Measurements from ENCODE around the gene TM4SF4.

The TM4SF4 gene

DNA sequence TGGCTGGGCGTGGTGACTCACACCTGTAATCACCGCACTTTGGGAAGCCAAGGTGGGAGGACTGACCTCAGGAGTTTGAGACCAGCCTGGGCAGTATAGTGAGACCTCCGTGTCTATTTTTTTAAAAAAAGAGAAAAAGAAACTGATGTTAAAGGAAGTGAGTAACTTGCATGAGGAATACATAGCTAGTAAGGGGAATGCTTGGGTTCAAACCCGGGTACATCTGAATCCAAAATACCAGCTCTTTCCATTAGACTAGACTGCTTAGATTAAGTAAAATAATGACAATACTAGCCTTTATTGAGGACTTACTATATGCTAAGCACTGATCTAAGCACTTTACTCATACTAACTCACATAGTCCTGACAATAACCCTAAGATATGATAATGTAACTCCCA, 22.4 kb downstream of the TM4SF4 start:
- H3K4me1 ChIP-seq (ENCODE audit: control insufficient read depth, insufficient read depth, low read length, poor library complexity, severe bottlenecking), result peaks cover 6% of the 10 kb centered on the region
- H3K9me3 ChIP-seq (ENCODE audit: control insufficient read depth, low read length), result no peaks in the 10 kb centered on the region
- H3K4me3 ChIP-seq (ENCODE audit: extremely low read depth, insufficient read depth, low read length, poor library complexity, severe bottlenecking), result no peak overlapping the region
- no peaks in the 10 kb centered on the region for H3K36me3 ChIP-seq (ENCODE audit: control insufficient read depth, insufficient read depth, low read length)
- no peak overlapping the region for H3K27ac ChIP-seq (ENCODE audit: low read depth, low read length, severe bottlenecking)
- WGBS, 2 experiments (ENCODE audit: insufficient coverage in 2 of 2), result 100% methylated on average over 1 to 2 of the region's 4 CpGs

DNA sequence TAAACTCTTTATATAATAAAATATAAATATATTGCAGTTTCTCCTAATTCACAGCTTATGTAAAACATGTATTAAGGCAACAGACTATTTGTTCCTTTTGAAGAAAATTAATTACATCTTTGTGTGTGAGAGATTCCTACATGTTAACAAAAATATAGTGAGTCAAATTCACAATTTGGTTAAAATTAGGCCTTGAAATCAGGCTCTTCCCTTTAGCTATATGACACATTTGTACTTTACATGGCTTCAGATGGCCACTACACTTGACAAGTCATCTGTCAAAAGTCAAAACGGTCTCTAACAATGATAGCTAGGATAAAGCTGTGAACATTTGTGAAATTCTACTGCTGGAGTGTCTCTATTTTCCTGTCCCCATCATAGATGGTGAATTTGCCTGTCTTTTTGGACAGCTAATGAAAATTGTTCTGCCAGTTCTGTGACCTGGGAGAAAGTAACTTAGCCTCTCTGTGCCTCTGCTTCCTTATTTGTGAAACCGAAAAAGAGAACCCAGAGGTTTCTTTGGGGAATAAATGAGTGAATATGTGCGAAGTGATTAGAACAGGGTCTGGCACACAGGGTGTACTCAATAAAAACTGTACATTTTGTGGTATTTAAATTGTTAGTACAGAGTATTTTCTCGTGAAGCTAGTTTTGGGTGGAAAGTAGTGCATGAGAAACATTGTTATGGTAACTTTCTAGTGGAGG, 23.6 kb downstream of the TM4SF4 start:
- no peaks in the 10 kb centered on the region for H3K9me3 ChIP-seq (ENCODE audit: control insufficient read depth, low read length)
- peaks cover 6% of the 10 kb centered on the region for H3K4me1 ChIP-seq (ENCODE audit: control insufficient read depth, insufficient read depth, low read length, poor library complexity, severe bottlenecking)
- no peak overlapping the region for H3K4me3 ChIP-seq (ENCODE audit: extremely low read depth, insufficient read depth, low read length, poor library complexity, severe bottlenecking)
- no peak overlapping the region for H3K27ac ChIP-seq (ENCODE audit: low read depth, low read length, severe bottlenecking)
- no peaks in the 10 kb centered on the region for H3K36me3 ChIP-seq (ENCODE audit: control insufficient read depth, insufficient read depth, low read length)
- WGBS, 2 experiments (ENCODE audit: insufficient coverage in 2 of 2), result 60 to 67% methylated on average over 3 of the region's 4 CpGs

DNA sequence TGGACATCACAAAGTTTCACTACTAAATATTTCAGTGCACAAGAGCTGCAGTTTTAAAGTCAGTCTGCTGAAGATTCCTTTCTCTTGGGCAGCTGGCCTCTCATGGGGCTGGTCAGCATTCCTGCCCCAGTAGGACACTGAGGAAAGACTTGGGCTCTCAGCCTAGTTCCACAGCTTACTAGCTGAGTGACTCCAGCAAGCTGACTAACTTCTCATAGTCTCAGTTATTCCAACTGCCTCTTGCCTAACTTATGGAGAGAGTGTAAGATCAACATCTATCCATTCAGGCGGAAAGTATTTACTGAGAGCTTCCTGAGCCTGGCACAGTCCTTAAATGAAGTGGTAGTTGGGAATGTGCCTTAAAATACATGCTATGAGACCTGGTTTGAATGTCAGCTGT, 27.0 kb downstream of the TM4SF4 start:
- Histone ChIP-seq H3K36me3 (ENCODE audit: control insufficient read depth, insufficient read depth, low read length) (no peaks in the 10 kb centered on the region), H3K4me3 (ENCODE audit: extremely low read depth, insufficient read depth, low read length, poor library complexity, severe bottlenecking) (no peak overlapping the region), H3K4me1 (ENCODE audit: control insufficient read depth, insufficient read depth, low read length, poor library complexity, severe bottlenecking) (peaks cover 2% of the 10 kb centered on the region), H3K27ac (ENCODE audit: low read depth, low read length, severe bottlenecking) (peak overlapping the region; percentile 43), H3K9me3 (ENCODE audit: control insufficient read depth, low read length) (no peaks in the 10 kb centered on the region)
- 86 to 100% methylated on average over 1 of the region's 1 CpG for WGBS, 2 experiments (ENCODE audit: insufficient coverage in 2 of 2)

DNA sequence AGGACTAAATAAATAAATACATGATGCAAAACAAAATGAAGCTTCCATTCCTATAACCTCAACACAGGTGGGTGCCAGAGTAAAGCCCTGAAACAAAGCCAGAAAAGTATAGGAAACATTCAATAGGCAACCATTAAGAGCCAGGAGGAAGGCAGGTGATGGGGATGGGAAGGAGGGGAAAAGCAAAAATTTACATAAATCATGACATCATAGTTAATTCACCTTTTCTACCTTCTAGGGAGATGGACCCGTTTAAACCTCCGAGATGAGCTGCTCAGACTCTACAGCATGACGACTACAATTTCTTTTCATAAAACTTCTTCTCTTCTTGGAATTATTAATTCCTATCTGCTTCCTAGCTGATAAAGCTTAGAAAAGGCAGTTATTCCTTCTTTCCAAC, 27.9 kb downstream of the TM4SF4 start:
- 90 to 100% methylated on average over 3 of the region's 3 CpGs for WGBS, 2 experiments (ENCODE audit: insufficient coverage in 2 of 2)
- Histone ChIP-seq H3K4me3 (ENCODE audit: extremely low read depth, insufficient read depth, low read length, poor library complexity, severe bottlenecking) (no peak overlapping the region), H3K4me1 (ENCODE audit: control insufficient read depth, insufficient read depth, low read length, poor library complexity, severe bottlenecking) (peaks cover 2% of the 10 kb centered on the region), H3K9me3 (ENCODE audit: control insufficient read depth, low read length) (no peaks in the 10 kb centered on the region), H3K27ac (ENCODE audit: low read depth, low read length, severe bottlenecking) (no peak overlapping the region), H3K36me3 (ENCODE audit: control insufficient read depth, insufficient read depth, low read length) (no peaks in the 10 kb centered on the region)

DNA sequence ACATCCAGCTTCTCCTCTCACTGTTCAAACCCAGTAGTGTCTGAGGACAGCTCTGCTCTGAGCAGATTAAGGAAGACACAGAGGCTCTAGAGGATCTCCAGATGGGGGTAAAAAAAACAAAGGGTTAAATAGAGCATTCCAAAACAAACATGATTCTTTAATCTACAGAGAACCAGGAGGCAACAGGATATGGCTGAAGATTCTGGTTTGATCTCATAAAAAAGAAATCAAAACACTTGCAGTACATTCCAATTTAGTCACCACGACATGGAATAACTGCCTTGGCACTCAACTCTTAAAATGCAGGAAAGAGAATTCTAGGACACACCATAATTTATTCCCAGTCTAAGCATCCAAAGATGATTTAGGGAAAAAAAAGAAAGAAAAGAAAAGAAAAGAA, 32.0 kb downstream of the TM4SF4 start:
- H3K4me3 ChIP-seq (ENCODE audit: extremely low read depth, insufficient read depth, low read length, poor library complexity, severe bottlenecking), result no peak overlapping the region
- peaks cover 7% of the 10 kb centered on the region for H3K4me1 ChIP-seq (ENCODE audit: control insufficient read depth, insufficient read depth, low read length, poor library complexity, severe bottlenecking)
- H3K36me3 ChIP-seq (ENCODE audit: control insufficient read depth, insufficient read depth, low read length), result no peaks in the 10 kb centered on the region
- WGBS, 2 experiments (ENCODE audit: insufficient coverage in 2 of 2), result no CpG with 5 or more reads among the region's 1 CpG
- H3K9me3 ChIP-seq (ENCODE audit: control insufficient read depth, low read length), result no peaks in the 10 kb centered on the region
- no peak overlapping the region for H3K27ac ChIP-seq (ENCODE audit: low read depth, low read length, severe bottlenecking)

DNA sequence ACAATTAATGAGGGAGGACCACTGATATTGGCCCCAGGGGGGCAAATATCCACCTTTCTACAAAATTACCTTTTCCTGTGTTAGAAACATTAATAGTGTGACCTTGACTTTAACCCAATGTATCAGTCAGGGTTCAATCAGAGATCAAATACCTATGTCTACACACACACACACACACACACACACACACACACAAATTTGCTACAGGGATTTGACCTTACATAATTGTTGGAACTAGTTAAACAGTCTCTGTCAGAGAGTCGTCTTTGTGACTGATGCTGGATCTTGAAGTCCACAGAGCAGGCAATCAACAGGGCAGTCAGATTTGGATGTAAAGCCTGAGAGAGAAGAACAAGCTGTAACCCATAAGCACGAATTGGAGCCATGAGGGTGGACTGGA, 32.5 kb downstream of the TM4SF4 start:
- WGBS, 2 experiments (ENCODE audit: insufficient coverage in 2 of 2), result 88 to 96% methylated on average over 2 of the region's 2 CpGs
- H3K27ac ChIP-seq (ENCODE audit: low read depth, low read length, severe bottlenecking), result no peak overlapping the region

DNA sequence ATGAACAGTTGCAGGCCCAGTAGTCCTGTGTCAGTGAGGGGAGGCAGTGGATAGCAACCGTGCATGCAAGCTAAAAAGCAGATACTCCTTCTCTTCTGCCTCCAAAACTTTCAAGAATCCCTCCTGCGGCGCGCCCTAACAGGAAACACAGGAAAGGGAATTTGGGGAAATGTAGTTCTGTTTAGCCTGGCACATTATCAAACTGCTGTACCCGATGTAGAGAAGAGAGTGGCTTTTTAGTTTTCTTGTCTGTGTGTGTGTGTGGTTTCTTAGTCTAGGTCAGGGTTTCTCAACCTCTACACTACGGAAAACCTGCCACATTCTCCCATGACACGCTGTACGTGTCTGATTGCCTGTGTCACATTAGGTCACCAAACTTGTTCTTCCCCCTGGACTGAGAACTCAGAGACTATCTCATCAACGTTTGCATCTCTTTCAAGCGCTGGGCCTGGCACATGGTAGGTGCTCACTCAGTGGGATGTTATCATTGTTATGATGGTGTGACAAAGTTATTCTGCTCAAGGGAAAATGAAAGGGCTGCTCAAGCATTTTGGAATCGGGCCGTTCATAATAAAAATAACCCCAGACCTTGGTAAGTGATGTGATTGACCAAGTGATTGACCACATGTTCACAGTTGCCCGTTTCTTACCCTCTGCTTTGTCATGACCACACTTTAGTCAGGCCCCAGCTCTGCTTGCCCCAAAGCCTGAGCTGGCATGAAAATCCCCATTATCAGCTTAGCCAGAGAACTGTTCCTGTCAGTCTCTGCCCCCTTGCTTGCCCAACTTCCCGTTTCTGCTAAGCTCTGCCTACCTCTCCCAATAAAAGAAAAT, 33.2 kb downstream of the TM4SF4 start:
- 82 to 89% methylated on average over 5 to 7 of the region's 14 CpGs for WGBS, 2 experiments (ENCODE audit: insufficient coverage in 2 of 2)
- Histone ChIP-seq H3K27ac (ENCODE audit: low read depth, low read length, severe bottlenecking) (no peak overlapping the region), H3K4me3 (ENCODE audit: extremely low read depth, insufficient read depth, low read length, poor library complexity, severe bottlenecking) (no peak overlapping the region), H3K4me1 (ENCODE audit: control insufficient read depth, insufficient read depth, low read length, poor library complexity, severe bottlenecking) (peaks cover 7% of the 10 kb centered on the region), H3K9me3 (ENCODE audit: control insufficient read depth, low read length) (no peaks in the 10 kb centered on the region), H3K36me3 (ENCODE audit: control insufficient read depth, insufficient read depth, low read length) (no peaks in the 10 kb centered on the region)

More for the DNA sequence above, 32.5 kb downstream of the TM4SF4 start:
- Histone ChIP-seq H3K4me3 (ENCODE audit: extremely low read depth, insufficient read depth, low read length, poor library complexity, severe bottlenecking) (no peak overlapping the region), H3K36me3 (ENCODE audit: control insufficient read depth, insufficient read depth, low read length) (no peaks in the 10 kb centered on the region), H3K4me1 (ENCODE audit: control insufficient read depth, insufficient read depth, low read length, poor library complexity, severe bottlenecking) (peaks cover 7% of the 10 kb centered on the region), H3K9me3 (ENCODE audit: control insufficient read depth, low read length) (no peaks in the 10 kb centered on the region)

DNA sequence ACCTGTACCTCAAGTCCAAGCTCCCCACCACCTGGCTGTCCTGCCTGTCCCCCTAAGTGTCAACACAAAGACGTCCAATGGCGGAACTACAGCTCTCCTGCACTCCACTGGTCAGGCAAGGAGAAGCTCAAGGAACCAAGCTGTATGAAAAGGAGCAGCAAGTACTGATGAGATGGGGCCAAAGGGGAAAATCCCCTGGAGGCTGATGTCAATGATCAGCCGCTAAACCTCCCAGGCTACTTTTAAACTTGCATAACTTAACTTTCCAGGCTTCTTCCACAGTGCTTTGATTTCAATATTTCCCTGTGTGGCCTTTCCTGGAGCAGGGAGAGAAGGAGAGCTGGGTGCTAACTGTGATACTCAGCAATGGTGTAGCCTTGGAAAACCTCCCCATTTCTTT, 35.0 kb downstream of the TM4SF4 start:
- Histone ChIP-seq H3K4me3 (ENCODE audit: extremely low read depth, insufficient read depth, low read length, poor library complexity, severe bottlenecking) (no peak overlapping the region), H3K4me1 (ENCODE audit: control insufficient read depth, insufficient read depth, low read length, poor library complexity, severe bottlenecking) (peaks cover 7% of the 10 kb centered on the region), H3K27ac (ENCODE audit: low read depth, low read length, severe bottlenecking) (no peak overlapping the region), H3K36me3 (ENCODE audit: control insufficient read depth, insufficient read depth, low read length) (no peaks in the 10 kb centered on the region), H3K9me3 (ENCODE audit: control insufficient read depth, low read length) (no peaks in the 10 kb centered on the region)
- 90 to 100% methylated on average over 1 to 2 of the region's 3 CpGs for WGBS, 2 experiments (ENCODE audit: insufficient coverage in 2 of 2)

DNA sequence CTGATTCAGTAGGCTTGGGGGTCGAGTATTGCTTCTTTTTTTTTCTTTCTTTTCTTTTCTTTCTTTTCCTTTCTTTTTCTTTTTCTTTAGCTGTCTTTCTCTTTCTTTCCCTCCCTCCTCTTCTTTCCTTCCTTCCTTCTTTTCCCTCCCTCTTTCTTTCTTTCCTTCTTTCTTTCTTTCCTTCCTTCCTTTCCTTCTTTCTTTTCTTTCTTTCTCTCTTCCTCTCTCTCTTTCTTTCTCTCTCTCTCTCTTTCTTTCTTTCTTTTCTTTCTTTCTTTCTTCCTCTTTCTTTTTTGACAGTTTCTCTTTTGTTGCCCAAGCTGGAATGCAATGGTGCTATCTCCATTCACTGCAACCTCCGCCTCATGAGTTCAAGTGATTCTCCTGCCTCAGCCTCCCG, 36.0 kb downstream of the TM4SF4 start:
- no peak overlapping the region for H3K4me3 ChIP-seq (ENCODE audit: extremely low read depth, insufficient read depth, low read length, poor library complexity, severe bottlenecking)
- H3K27ac ChIP-seq (ENCODE audit: low read depth, low read length, severe bottlenecking), result no peak overlapping the region
- H3K36me3 ChIP-seq (ENCODE audit: control insufficient read depth, insufficient read depth, low read length), result no peaks in the 10 kb centered on the region
- WGBS, 2 experiments (ENCODE audit: insufficient coverage in 2 of 2), result 83 to 94% methylated on average over 3 of the region's 3 CpGs
- peaks cover 7% of the 10 kb centered on the region for H3K4me1 ChIP-seq (ENCODE audit: control insufficient read depth, insufficient read depth, low read length, poor library complexity, severe bottlenecking)
- no peaks in the 10 kb centered on the region for H3K9me3 ChIP-seq (ENCODE audit: control insufficient read depth, low read length)

DNA sequence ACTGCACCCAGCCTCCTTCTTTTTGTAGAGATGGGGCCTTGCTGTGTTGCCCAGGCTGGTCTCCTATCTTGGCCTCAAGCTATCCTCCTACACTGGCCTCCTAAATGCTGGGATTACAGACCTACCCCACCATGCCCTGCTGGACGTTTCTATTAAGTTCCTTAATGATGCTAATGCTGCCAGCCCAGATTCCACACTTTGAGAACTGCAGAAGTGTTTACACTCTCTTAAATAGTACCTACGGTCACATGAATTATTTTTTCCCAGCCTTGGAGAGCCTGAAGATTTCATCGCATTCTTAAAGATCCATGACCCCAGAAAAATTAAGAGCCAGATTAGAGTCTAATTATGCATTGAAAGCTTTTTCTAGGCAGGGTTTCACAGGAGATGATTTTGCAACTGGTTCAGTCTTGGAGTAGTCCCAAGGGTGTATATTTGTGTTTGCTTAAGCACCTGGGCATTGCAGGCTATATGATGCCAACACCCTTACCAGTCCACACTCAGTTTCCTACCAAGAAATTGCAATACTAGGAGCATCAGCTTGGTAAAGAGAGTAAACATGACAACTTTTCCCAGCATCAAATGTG, 36.6 kb downstream of the TM4SF4 start:
- no peak overlapping the region for H3K4me3 ChIP-seq (ENCODE audit: extremely low read depth, insufficient read depth, low read length, poor library complexity, severe bottlenecking)
- H3K27ac ChIP-seq (ENCODE audit: low read depth, low read length, severe bottlenecking), result no peak overlapping the region
- peaks cover 3% of the 10 kb centered on the region for H3K36me3 ChIP-seq (ENCODE audit: control insufficient read depth, insufficient read depth, low read length)
- WGBS, 2 experiments (ENCODE audit: insufficient coverage in 2 of 2), result 82 to 90% methylated on average over 2 to 3 of the region's 3 CpGs
- no peaks in the 10 kb centered on the region for H3K9me3 ChIP-seq (ENCODE audit: control insufficient read depth, low read length)
- H3K4me1 ChIP-seq (ENCODE audit: control insufficient read depth, insufficient read depth, low read length, poor library complexity, severe bottlenecking), result peaks cover 7% of the 10 kb centered on the region

All from mesodermal cell (in vitro differentiated cells).